Astrocyte of the spinal cord (primary cell): Measurements from ENCODE around the gene EPHX1.

ENCODE experiments used
- DNase-seq: peaks from one replicate; pipeline ENCODE4 v3.0.0; 2011; ENCODE audit warnings: low read depth, low spot score
- H3K4me3 ChIP-seq: 2 replicates; pipeline ENCODE4 v1.5.1; 2011; ENCODE audit warnings: low read depth, mild to moderate bottlenecking, low read length, moderate library complexity
- CTCF ChIP-seq: IDR thresholded peaks from 2 replicates; pipeline ENCODE4 v1.5.1; 2012; ENCODE audit warnings: low read depth, mild to moderate bottlenecking, low read length, inconsistent platforms
- in situ Hi-C: cut with HindIII; loops from 2 replicates; pipeline ENCODE4 v1.10.0; 2017; ENCODE audit warnings: low sequenced_read_pairs

The EPHX1 gene

DNA sequence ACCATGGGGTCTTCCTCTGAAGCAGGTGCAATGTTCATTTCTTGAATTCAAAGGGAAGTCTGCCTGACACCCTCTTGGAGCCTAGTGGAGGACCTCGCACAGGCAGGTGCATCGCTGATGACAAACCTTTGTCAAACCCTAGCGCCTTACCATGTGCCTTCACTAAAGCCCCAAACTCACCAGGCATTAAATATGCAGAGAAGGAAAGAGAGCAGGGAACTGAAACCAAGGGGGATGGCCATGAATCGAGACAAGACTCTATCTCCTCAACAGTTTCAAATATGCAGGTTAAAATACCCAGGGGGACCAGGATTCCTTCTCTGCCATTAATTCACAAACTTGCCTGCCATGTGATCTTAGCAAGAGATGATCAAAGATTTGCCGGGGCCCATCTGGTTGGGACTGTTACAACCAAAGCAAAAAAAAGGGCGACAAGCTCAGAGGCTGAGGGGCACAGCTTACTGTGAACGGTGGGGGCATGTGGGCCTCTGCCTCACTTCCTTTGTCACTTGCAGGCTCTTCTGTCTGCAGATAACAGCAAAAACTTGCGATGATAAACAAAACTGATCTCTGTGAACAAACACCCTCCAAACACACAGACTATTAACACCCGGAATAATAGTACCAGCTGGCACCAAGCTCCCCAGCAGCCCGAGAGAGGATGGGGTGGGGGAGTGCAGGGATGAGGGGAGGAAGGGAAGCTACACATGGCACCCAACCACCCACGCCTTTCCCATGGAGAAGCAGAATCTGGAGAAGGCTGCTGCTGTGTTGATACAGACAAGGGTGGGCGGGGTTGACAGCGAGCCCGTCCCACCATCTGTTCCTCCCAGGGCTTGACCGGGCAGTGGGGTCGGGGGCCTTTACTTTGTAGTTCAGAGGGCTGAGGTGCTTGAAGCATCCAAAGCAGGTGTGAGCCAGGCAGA, 38.4 kb downstream of the EPHX1 start:
- no peak for TF ChIP-seq CTCF
- in situ Hi-C loops: no loop called here
- no peak overlapping the region for H3K4me3 ChIP-seq
- DNase-seq: no peak

- no peak overlapping the region for H3K4me3 ChIP-seq
- in situ Hi-C loops: no loop called here
- no peak for DNase-seq
- no peak for TF ChIP-seq CTCF
These were observed 40.0 kb downstream of the EPHX1 start for GRCh38 chr1:225849925-225850324.

DNA sequence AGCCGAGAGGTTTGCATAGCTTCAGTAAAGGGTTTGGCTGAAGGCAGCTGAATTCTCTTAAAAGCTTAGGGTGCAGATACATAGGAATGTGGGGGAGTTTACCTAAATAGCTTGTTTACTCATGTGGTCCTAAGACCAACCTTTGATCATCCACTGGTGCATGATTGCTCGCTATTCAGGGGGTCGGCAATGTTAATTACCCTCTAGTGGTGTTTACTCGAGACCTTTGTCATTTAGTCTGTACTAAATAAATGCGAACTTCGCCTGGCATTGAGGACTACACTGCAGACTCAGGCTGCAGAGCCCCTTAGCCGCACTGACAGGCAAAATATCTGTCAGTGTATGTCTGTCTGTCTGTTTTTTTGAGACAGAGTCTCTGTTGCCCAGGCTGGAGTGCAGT, 40.4 kb downstream of the EPHX1 start:
- no peak for TF ChIP-seq CTCF
- H3K4me3 ChIP-seq: no peak overlapping the region
- no peak for DNase-seq
- in situ Hi-C loops: no loop called here

DNA sequence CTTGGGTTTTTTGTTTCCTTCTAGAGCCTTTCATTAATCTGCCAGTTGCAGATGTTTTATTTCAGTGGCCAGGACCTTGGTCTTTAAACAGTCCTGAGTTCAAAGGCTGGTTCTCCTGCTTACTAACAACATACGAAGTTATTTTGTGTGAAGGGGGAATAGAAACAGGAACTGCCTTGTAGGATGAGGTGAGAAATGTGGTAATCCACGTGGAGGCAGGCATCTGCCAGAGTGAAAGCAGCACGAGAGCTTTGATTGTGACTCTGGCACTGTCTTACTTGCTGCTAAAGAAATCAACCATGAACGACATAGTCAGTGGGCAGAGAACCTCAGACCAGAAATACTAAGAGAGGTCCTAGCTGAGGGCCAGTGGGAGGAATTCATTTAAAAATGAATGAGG, 41.9 kb downstream of the EPHX1 start:
- no peak overlapping the region for H3K4me3 ChIP-seq
- in situ Hi-C loops: no loop called here
- no peak for TF ChIP-seq CTCF
- DNase-seq: no peak

- no peak for DNase-seq
- TF ChIP-seq CTCF: no peak
- in situ Hi-C loops: no loop called here
These were observed 42.6 kb downstream of the EPHX1 start for GRCh38 chr1:225852413-225853124.

GRCh38 chr1:225853441-225853840, 43.5 kb downstream of the EPHX1 start:
- in situ Hi-C loops: no loop called here

More at GRCh38 chr1:225852413-225853124, 42.6 kb downstream of the EPHX1 start:
- H3K4me3 ChIP-seq: no peak overlapping the region

More at GRCh38 chr1:225853441-225853840, 43.5 kb downstream of the EPHX1 start:
- H3K4me3 ChIP-seq: no peak overlapping the region
- DNase-seq: no peak
- no peak for TF ChIP-seq CTCF
